Measurements from ENCODE around the gene ADAMTSL3. TPM values are rescaled to one million over a fixed set of nuclear protein-coding genes. Genes with fewer than 3 reads are reported as not detected.
"Not testable (repeated sequence)": the region's sequence is repeated elsewhere in the genome, so short reads cannot be mapped to it uniquely, and the experiment has no call there.

Gene ADAMTSL3
- total RNA-seq, 1 donor from 2014 or later, result 43.3 TPM

- Histone ChIP-seq H3K4me1 (ENCODE audit: control insufficient read depth in 3 of 3, insufficient read depth in 3 of 3, low read length in 3 of 3) (peaks cover 0 to 3% (median 3%) of the 10 kb centered on the region in 3 donors), H3K4me3 (ENCODE audit: low read length in 3 of 3) (no peak overlapping the region), H3K27me3 (ENCODE audit: control insufficient read depth in 3 of 3, insufficient read depth in 3 of 3, low read length in 3 of 3) (no peaks in the 10 kb centered on the region), H3K9ac (ENCODE audit: low read depth in 1 of 3, low read length in 3 of 3) (no peak overlapping the region), H3K27ac (ENCODE audit: low read depth, low read length) (no peak overlapping the region), H3K9me3 (ENCODE audit: control insufficient read depth in 3 of 3, low read length in 3 of 3) (no peaks in the 10 kb centered on the region), H3K36me3 (ENCODE audit: control insufficient read depth in 3 of 3, insufficient read depth in 3 of 3, low read length in 3 of 3) (no peaks in the 10 kb centered on the region)
These were observed 42.0 kb downstream of the ADAMTSL3 start for GRCh38 chr15:83695901-83696425.

GRCh38 chr15:83697716-83698115 is 43.8 kb downstream of the ADAMTSL3 start:
- H3K9me3 ChIP-seq (ENCODE audit: control insufficient read depth in 3 of 3, low read length in 3 of 3), result no peaks in the 10 kb centered on the region
- H3K36me3 ChIP-seq (ENCODE audit: control insufficient read depth in 3 of 3, insufficient read depth in 3 of 3, low read length in 3 of 3), result no peaks in the 10 kb centered on the region
- H3K4me1 ChIP-seq (ENCODE audit: control insufficient read depth in 3 of 3, insufficient read depth in 3 of 3, low read length in 3 of 3), result peaks cover 0 to 3% (median 3%) of the 10 kb centered on the region in 3 donors
- H3K27me3 ChIP-seq (ENCODE audit: control insufficient read depth in 3 of 3, insufficient read depth in 3 of 3, low read length in 3 of 3), result no peaks in the 10 kb centered on the region
- no peak overlapping the region for H3K9ac ChIP-seq (ENCODE audit: low read depth in 1 of 3, low read length in 3 of 3)
- H3K27ac ChIP-seq (ENCODE audit: low read depth, low read length), result no peak overlapping the region
- H3K4me3 ChIP-seq (ENCODE audit: low read length in 3 of 3), result no peak overlapping the region

- H3K27ac ChIP-seq (ENCODE audit: low read depth, low read length), result no peak overlapping the region
- no peaks in the 10 kb centered on the region for H3K36me3 ChIP-seq (ENCODE audit: control insufficient read depth in 3 of 3, insufficient read depth in 3 of 3, low read length in 3 of 3)
- no peaks in the 10 kb centered on the region for H3K27me3 ChIP-seq (ENCODE audit: control insufficient read depth in 3 of 3, insufficient read depth in 3 of 3, low read length in 3 of 3)
- H3K4me1 ChIP-seq (ENCODE audit: control insufficient read depth in 3 of 3, insufficient read depth in 3 of 3, low read length in 3 of 3), result peaks cover 0 to 3% (median 3%) of the 10 kb centered on the region in 3 donors
- no peak overlapping the region for H3K4me3 ChIP-seq (ENCODE audit: low read length in 3 of 3)
- no peaks in the 10 kb centered on the region for H3K9me3 ChIP-seq (ENCODE audit: control insufficient read depth in 3 of 3, low read length in 3 of 3)
- H3K9ac ChIP-seq (ENCODE audit: low read depth in 1 of 3, low read length in 3 of 3), result no peak overlapping the region
These were observed 44.4 kb downstream of the ADAMTSL3 start for GRCh38 chr15:83698294-83698693.

GRCh38 chr15:83699028-83699427 is 45.1 kb downstream of the ADAMTSL3 start:
- Histone ChIP-seq H3K9me3 (ENCODE audit: control insufficient read depth in 3 of 3, low read length in 3 of 3) (no peaks in the 10 kb centered on the region), H3K4me1 (ENCODE audit: control insufficient read depth in 3 of 3, insufficient read depth in 3 of 3, low read length in 3 of 3) (peaks cover 0 to 3% (median 3%) of the 10 kb centered on the region in 3 donors), H3K27ac (ENCODE audit: low read depth, low read length) (no peak overlapping the region), H3K36me3 (ENCODE audit: control insufficient read depth in 3 of 3, insufficient read depth in 3 of 3, low read length in 3 of 3) (no peaks in the 10 kb centered on the region), H3K9ac (ENCODE audit: low read depth in 1 of 3, low read length in 3 of 3) (no peak overlapping the region), H3K4me3 (ENCODE audit: low read length in 3 of 3) (no peak overlapping the region), H3K27me3 (ENCODE audit: control insufficient read depth in 3 of 3, insufficient read depth in 3 of 3, low read length in 3 of 3) (no peaks in the 10 kb centered on the region)

DNA sequence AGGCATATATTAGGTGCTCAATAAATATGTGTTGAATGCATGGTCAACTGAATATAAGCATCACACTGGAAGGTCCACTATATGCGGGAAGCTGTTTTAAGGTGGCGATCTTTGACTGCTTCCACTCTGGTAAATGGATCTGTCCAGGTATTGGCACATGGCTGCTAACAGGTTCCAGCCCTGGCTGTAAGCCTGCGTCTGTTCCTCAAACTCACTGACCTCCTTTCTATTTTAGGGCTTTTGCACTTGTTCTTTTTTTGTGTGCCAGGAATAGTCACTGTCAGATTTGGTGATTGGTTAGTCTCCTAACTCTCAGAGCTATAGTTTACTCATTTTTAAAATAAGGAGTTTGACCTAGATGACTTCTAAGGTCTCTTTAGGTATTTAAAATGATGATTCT is 46.2 kb downstream of the ADAMTSL3 start:
- no peaks in the 10 kb centered on the region for H3K27me3 ChIP-seq (ENCODE audit: control insufficient read depth in 3 of 3, insufficient read depth in 3 of 3, low read length in 3 of 3)
- no peaks in the 10 kb centered on the region for H3K9me3 ChIP-seq (ENCODE audit: control insufficient read depth in 3 of 3, low read length in 3 of 3)
- H3K27ac ChIP-seq (ENCODE audit: low read depth, low read length), result no peak overlapping the region
- H3K36me3 ChIP-seq (ENCODE audit: control insufficient read depth in 3 of 3, insufficient read depth in 3 of 3, low read length in 3 of 3), result no peaks in the 10 kb centered on the region
- H3K4me1 ChIP-seq (ENCODE audit: control insufficient read depth in 3 of 3, insufficient read depth in 3 of 3, low read length in 3 of 3), result peaks cover 0 to 3% (median 3%) of the 10 kb centered on the region in 3 donors
- H3K4me3 ChIP-seq (ENCODE audit: low read length in 3 of 3), result no peak overlapping the region
- H3K9ac ChIP-seq (ENCODE audit: low read depth in 1 of 3, low read length in 3 of 3), result no peak overlapping the region

GRCh38 chr15:83702314-83702713 is 48.4 kb downstream of the ADAMTSL3 start:
- not testable (repeated sequence) for H3K36me3 ChIP-seq (ENCODE audit: control insufficient read depth in 3 of 3, insufficient read depth in 3 of 3, low read length in 3 of 3); H3K4me3 ChIP-seq (ENCODE audit: low read length in 3 of 3); H3K27ac ChIP-seq (ENCODE audit: low read depth, low read length); H3K9ac ChIP-seq (ENCODE audit: low read depth in 1 of 3, low read length in 3 of 3); H3K9me3 ChIP-seq (ENCODE audit: control insufficient read depth in 3 of 3, low read length in 3 of 3); H3K4me1 ChIP-seq (ENCODE audit: control insufficient read depth in 3 of 3, insufficient read depth in 3 of 3, low read length in 3 of 3); H3K27me3 ChIP-seq (ENCODE audit: control insufficient read depth in 3 of 3, insufficient read depth in 3 of 3, low read length in 3 of 3)

GRCh38 chr15:83708328-83708727 is 54.4 kb downstream of the ADAMTSL3 start:
- Histone ChIP-seq H3K9ac (ENCODE audit: low read depth in 1 of 3, low read length in 3 of 3) (no peak overlapping the region), H3K9me3 (ENCODE audit: control insufficient read depth in 3 of 3, low read length in 3 of 3) (no peaks in the 10 kb centered on the region), H3K4me3 (ENCODE audit: low read length in 3 of 3) (no peak overlapping the region), H3K27me3 (ENCODE audit: control insufficient read depth in 3 of 3, insufficient read depth in 3 of 3, low read length in 3 of 3) (no peaks in the 10 kb centered on the region), H3K27ac (ENCODE audit: low read depth, low read length) (no peak overlapping the region), H3K36me3 (ENCODE audit: control insufficient read depth in 3 of 3, insufficient read depth in 3 of 3, low read length in 3 of 3) (no peaks in the 10 kb centered on the region), H3K4me1 (ENCODE audit: control insufficient read depth in 3 of 3, insufficient read depth in 3 of 3, low read length in 3 of 3) (no peaks in the 10 kb centered on the region)

GRCh38 chr15:83709241-83709640 is 55.3 kb downstream of the ADAMTSL3 start:
- Histone ChIP-seq H3K36me3 (ENCODE audit: control insufficient read depth in 3 of 3, insufficient read depth in 3 of 3, low read length in 3 of 3) (no peaks in the 10 kb centered on the region), H3K4me3 (ENCODE audit: low read length in 3 of 3) (no peak overlapping the region), H3K9ac (ENCODE audit: low read depth in 1 of 3, low read length in 3 of 3) (no peak overlapping the region), H3K9me3 (ENCODE audit: control insufficient read depth in 3 of 3, low read length in 3 of 3) (no peaks in the 10 kb centered on the region), H3K27ac (ENCODE audit: low read depth, low read length) (no peak overlapping the region), H3K4me1 (ENCODE audit: control insufficient read depth in 3 of 3, insufficient read depth in 3 of 3, low read length in 3 of 3) (no peaks in the 10 kb centered on the region), H3K27me3 (ENCODE audit: control insufficient read depth in 3 of 3, insufficient read depth in 3 of 3, low read length in 3 of 3) (no peaks in the 10 kb centered on the region)

- Histone ChIP-seq H3K4me1 (ENCODE audit: control insufficient read depth in 3 of 3, insufficient read depth in 3 of 3, low read length in 3 of 3) (no peaks in the 10 kb centered on the region), H3K36me3 (ENCODE audit: control insufficient read depth in 3 of 3, insufficient read depth in 3 of 3, low read length in 3 of 3) (no peaks in the 10 kb centered on the region), H3K27ac (ENCODE audit: low read depth, low read length) (no peak overlapping the region), H3K9ac (ENCODE audit: low read depth in 1 of 3, low read length in 3 of 3) (no peak overlapping the region), H3K4me3 (ENCODE audit: low read length in 3 of 3) (no peak overlapping the region), H3K9me3 (ENCODE audit: control insufficient read depth in 3 of 3, low read length in 3 of 3) (no peaks in the 10 kb centered on the region), H3K27me3 (ENCODE audit: control insufficient read depth in 3 of 3, insufficient read depth in 3 of 3, low read length in 3 of 3) (no peaks in the 10 kb centered on the region)
These were observed 55.9 kb downstream of the ADAMTSL3 start for GRCh38 chr15:83709811-83710210.

DNA sequence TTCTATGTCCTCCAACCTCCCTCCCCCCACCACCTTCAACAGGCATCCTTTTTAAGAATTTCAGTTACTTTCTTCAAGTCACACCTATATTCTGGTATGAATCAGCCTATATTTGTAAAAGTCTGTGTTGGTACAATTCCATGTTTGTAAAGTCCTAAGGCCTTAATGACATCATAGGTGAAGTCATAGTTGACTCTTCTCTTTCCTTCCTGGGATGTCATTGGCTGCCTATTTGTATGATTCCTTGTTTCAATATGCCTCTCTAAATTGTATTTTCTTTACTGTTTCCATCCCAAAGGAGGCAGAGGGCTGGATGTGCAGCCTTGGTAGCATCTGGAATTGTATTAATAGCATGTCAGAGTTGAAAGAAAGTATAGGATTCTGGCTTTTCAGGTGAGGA is 56.5 kb downstream of the ADAMTSL3 start:
- Histone ChIP-seq H3K27ac (ENCODE audit: low read depth, low read length) (no peak overlapping the region), H3K4me1 (ENCODE audit: control insufficient read depth in 3 of 3, insufficient read depth in 3 of 3, low read length in 3 of 3) (no peaks in the 10 kb centered on the region), H3K27me3 (ENCODE audit: control insufficient read depth in 3 of 3, insufficient read depth in 3 of 3, low read length in 3 of 3) (no peaks in the 10 kb centered on the region), H3K9ac (ENCODE audit: low read depth in 1 of 3, low read length in 3 of 3) (no peak overlapping the region), H3K36me3 (ENCODE audit: control insufficient read depth in 3 of 3, insufficient read depth in 3 of 3, low read length in 3 of 3) (no peaks in the 10 kb centered on the region), H3K4me3 (ENCODE audit: low read length in 3 of 3) (no peak overlapping the region), H3K9me3 (ENCODE audit: control insufficient read depth in 3 of 3, low read length in 3 of 3) (no peaks in the 10 kb centered on the region)

DNA sequence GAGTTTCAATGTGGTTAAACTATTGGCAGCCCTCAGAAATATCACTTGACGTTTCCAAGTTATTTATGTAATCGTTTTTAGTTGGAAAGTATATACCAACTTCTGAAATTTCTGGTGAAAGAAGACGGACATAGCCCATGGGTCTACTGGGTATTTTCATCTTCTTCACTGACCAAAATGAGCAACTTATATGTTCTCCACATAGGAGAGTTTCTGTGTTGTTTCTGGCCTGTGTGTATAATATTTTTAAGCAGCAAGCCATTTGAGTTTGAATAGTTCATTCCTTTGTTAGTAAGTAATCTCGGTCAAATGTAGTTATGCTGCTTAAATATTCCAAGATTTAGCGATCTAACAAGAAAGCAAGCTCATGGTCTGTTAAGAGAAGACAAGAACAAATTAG is 57.3 kb downstream of the ADAMTSL3 start:
- Histone ChIP-seq H3K27me3 (ENCODE audit: control insufficient read depth in 3 of 3, insufficient read depth in 3 of 3, low read length in 3 of 3) (no peaks in the 10 kb centered on the region), H3K9me3 (ENCODE audit: control insufficient read depth in 3 of 3, low read length in 3 of 3) (no peaks in the 10 kb centered on the region), H3K4me1 (ENCODE audit: control insufficient read depth in 3 of 3, insufficient read depth in 3 of 3, low read length in 3 of 3) (no peaks in the 10 kb centered on the region), H3K27ac (ENCODE audit: low read depth, low read length) (no peak overlapping the region), H3K4me3 (ENCODE audit: low read length in 3 of 3) (no peak overlapping the region), H3K36me3 (ENCODE audit: control insufficient read depth in 3 of 3, insufficient read depth in 3 of 3, low read length in 3 of 3) (no peaks in the 10 kb centered on the region), H3K9ac (ENCODE audit: low read depth in 1 of 3, low read length in 3 of 3) (no peak overlapping the region)

Measured in skeletal muscle tissue (tissue), 4 donors.